GM10847 (cell line): Measurements from ENCODE around the gene NOC4L.

Experiments
- POLR2A ChIP-seq: IDR thresholded peaks from 2 replicates; pipeline ENCODE4 v1.6.1; 2011; ENCODE audit not compliant: insufficient read length; ENCODE audit errors: extremely low read depth

The NOC4L gene

DNA sequence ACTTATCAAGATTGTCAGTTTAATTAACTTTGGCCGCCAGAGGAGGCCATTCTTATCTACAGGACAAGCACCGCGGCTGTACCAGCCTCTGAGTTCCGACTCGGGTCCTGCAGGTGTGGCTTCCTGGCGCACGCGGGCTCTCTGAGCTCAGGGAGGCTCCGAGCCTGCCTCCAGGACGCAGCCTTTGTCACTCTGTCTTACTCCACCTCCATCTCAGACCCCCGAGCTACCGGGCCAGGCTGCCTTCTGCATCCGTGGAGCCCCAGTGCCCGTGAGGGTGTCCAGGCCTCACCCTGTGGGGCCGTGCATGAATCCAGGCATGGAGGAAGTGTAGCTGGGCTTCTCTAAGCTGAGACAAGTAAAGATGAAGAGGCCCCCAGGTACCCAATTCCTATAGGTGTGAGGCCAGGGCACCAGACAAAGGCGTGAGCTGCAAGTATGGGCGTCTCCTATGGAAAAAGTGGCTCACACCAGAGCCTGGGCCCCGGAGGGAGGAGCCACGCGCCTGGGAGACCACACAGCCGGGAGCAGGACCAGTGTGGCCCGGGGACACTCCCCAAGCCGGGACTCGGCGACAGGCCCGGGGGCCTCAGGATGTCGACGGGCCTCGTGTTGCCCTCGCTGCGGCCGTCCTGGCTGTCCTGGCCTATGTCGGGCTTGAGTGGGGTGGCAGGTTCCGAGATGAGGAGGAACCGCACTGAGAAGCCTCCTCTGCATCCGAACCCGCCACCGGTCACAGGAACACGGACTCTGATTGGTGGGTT lies 42.8 kb downstream of the NOC4L start:
- TF ChIP-seq POLR2A: no peak

DNA sequence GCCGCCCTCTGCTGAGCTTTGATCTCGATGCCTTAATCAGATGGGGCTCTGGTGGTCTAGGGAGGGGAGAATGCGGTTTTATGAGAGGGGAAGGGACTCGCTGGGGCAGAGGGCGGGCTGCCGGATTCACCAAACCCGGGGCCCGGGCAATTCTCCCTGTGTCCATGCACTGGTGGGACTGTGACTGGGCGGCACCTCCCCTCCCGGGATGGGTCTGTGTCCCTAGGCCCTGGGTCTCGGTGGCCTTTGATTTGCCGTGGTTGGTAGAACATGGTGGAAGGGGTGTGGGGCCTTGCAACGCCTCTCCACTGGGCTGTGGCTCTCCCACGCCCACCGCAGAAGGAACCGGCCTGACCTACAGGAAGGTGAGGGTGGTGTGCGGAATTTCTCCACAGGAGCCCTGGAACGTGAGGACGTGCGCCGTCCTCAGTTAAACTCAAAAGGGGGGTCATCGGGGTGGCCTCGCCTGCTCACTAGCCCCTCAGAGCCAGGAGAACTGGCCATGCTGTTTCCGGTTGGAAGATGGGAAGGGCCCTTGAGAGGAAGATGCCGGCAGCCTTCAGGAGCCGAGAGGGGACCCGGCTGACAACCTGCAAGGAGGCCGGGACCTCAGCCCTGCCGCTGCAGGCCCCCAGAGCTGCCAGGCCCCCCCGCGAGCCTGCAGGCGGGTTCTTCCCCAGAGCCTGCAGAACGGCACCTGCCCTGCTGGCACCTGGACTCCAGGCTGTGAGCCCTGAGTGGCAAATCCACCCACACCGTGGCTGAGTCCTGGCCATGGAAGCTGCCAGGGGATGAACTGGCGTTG lies 43.6 kb downstream of the NOC4L start:
- no peak for TF ChIP-seq POLR2A

DNA sequence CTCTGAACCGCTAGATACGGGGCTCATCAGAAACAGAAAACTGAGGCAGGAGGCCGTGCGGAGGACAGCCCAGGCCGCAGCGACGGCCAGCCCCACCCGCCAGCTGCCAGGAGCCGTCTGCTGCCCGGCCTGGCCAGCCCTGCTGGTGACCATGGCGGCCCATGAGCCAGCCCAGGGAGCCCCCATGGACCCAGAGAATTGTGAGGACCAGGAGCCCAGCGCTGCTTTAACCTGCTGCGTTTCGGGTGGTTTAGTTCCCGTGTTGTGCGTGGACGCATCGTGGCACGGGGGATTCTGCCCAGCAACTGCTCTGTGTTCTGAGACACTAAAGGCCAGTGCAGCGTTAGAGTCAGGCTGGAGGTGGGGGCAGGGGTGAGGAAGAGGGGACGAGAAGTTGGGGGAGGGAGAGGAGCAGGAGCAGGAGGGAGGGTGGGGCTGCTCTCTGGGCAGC lies 44.2 kb downstream of the NOC4L start:
- no peak for TF ChIP-seq POLR2A

DNA sequence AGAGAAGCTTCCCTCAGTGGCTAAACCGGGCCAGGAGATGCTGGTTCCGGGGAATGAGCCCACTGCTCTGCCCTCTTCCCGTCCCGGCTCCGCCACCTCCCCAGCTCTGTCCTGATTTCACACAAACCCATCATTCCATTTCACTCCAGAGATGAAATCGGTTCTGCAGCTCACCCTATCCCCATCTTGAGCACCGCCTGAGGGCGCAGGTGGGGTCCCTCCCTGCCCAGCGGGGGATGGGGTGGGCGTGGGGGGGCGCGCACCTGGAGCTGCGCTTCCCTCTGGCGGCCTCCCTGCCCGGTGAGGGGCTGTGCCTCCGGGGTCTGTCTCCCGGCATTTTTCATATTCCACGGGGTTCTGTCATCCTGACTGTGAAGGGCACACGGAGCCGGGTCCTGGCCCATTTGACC lies 44.7 kb downstream of the NOC4L start:
- TF ChIP-seq POLR2A: no peak

DNA sequence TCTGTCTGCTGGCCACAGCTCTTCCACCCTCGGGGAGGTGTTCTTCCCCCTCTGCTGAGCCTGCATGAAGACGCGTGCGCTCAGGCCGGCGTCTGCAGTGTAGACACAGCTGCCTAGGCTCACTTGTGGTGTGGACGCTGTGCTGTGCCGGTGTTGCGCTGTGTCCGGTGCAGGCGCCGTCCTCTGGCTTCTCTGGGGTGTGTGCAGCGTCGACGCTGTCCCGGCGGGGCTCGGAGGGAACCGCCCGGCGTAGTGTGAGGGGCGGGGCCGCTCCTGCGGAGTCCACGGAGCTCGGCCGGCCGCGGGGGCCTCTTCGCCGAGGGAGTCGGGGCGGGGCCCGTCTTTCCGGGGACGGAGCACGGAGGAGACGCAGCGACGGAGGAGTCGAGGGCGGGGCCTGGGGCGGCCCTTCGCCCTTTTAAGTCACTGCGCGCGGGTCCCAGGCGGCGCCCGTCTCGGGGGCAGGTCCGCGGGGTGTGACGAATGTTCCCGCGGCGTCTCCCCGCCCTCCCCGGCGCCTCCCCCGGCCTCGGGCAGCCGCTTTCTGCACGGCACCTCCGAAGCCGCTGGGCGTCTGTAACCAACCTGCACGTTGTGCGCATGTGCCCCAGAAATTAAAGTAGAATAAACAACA lies 45.2 kb downstream of the NOC4L start:
- TF ChIP-seq POLR2A: no peak

DNA sequence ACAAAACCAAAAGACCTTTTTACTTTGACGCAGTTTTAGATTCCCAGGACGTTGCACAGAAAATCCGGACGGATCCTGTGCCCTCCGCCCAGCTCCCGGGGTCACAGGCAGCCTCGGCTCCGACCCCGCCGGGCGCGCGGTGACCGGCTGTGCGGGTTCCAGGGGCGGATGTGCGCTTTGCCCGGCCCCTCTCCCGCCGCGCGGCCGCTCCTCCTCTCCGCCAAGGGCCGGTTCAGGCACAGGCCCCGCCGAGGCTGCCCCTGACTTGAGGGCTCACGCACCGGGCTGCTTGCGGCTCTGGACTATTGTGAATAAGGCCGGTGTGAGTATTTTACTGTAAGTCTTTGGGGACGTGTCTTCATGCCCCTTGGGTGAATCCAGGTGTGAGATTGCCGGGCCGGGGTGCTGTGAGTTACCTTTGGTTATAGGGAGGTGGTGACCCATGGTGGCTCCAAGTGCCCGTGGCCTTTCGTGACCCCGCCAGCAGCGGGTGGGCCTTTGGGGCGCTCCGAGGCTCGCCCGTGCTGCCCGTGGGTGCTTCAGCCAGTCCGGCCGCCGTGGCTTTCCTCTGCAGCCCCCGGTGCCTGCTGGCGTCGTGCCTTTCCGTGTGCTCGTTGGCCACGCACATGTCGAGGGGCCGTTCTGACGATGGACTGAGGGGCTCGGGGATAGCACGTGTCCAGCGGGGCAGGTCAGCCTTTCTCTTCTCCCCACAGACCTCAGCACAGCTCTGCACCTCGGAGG lies 45.9 kb downstream of the NOC4L start:
- no peak for TF ChIP-seq POLR2A

DNA sequence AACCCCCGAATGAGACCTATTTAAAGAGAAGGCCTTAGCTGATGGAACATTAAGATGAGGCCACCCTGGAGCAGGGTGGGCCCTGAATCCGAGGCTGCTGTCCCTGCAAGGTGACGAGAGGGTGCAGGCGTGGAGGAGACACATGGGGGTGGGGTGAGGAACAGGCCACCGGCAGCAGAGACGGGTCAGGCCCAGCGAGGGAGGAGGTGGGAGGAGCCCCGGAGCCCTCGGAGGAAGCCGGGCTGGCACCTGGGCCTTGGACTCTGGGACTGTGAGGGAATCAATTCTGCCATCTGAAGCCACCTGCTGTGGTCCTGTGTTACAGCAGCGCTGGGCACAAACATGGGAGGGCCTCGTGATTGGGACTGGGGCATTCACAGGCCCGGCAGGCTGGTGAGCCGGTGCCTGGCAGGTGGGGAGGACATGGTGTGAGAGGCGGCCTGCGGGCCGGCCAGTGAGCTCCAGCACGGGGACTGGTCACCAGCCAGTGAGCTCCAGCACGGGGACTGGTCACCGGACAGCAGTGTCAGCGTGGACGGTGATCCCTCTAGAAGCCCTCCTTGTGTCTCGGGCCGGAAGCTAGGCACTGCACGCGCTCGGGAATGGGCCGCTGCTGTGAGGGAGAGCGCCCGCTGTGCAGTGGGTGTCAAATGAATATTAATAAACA lies 46.7 kb downstream of the NOC4L start:
- no peak for TF ChIP-seq POLR2A

DNA sequence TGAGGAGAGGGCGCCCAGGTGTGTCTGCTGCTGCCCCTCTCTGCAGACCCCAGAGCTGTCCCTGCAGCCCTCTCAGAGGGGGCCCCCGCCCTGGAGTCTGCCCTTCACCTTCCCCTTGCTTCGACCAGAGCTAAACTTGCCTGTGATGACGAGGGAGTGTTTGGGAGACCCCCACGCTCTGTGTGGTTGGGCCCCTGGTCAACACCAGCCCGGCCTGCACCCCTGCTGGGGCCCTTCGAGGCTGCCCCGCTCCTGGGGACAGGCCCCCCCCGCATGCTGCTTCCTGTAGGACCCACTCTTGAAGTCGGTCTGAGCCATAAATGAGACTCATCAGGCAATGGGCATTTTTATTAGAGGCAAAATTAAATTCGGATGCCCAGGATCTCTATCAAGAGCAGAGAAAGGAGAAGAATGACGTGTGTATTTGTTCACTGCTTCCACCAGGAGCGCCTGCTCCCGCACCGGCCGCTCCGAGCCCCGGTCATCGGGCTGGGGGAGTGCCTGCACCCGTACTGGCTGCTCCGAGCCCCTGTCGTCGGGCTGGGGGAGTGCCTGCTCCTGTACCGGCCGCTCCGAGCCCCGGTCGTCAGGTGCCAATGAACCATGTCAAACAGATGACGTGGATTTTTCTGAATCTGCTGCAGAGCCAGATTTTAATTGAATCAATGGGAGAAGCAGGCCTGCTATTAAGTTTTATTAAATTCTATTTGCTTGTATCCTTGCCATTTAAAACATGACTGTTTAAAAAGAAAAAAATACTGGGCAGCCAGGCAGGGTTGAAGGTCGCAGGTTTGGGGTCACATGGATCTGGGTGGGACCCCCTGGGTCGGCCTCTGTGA lies 47.7 kb downstream of the NOC4L start:
- TF ChIP-seq POLR2A: no peak

DNA sequence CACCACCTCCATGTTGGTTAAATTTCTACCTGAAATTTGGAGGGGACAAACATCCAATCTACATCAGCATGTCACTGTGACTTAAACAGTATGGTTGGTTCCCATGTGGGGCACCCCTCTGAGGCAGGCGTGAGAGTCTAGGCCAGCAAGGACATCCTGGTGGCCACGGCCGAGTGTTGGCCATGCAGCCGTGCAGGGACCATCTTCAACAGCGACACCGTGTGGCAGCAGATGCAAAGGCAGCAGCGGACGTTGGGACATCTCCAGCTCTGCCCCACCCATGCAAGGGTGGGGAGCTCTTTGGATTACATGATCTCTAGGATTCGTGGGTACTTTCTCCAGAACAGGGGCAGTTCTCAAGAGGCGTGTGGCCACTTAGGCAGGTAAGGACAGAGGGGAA lies 49.8 kb downstream of the NOC4L start:
- TF ChIP-seq POLR2A: no peak

DNA sequence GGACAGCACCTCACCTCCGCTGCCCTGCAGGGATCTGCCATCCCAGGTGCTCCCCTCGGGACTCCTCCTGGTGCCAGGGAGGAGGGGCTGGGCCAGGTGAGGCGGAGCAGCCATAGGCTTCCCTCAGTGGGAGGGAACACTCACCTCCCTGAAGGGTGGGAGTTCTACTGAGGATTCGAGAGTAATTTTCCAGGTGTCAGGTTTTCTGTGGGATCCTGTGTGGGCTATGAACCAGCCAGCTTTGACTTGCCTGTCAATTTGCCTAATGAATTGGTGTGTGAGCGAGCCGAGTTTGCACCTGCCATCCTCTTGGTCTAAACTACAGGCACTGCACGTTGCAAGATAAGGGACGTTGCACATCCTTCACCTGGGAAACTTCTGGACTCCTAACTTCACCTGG lies 50.3 kb downstream of the NOC4L start:
- no peak for TF ChIP-seq POLR2A

DNA sequence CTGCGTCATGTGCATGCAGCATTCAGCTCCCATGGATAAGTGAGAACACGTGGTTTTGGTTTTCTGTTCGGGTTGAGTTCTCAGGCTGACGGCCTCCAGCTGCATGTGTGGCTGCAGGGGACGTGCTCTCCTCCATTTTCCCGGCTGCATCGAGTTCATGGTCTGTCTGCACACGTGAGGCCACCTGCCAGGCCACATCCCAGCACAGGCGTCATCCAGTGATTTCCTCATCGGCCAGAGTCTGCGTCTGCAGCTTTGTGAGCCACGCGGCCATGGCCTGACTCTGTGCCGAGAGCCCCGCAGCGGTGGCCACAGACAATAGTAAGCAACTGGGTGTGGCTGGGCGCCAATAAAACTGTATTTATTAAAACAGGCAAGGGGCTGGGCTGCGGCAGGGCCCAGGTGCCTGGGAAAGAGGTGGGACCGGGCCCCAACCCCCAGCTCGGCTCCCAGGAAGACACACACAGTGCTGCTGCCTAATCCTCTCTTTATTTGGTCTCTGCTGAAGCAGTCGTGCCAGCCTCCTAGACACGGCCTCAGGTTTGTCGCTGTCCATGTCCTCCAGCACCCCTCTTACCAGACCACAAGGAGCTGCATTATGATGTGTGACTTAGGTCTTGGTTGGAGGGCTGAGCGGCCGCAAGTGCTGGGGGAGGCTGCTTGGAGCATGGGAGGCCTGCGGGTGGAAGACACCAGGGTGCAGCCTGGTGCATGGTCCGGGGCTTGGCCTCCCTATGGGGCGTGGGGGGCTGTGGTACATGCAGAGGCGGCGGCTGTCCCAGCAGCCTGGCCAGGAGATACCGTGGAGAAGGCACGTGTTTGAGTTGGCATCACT lies 52.0 kb downstream of the NOC4L start:
- no peak for TF ChIP-seq POLR2A

DNA sequence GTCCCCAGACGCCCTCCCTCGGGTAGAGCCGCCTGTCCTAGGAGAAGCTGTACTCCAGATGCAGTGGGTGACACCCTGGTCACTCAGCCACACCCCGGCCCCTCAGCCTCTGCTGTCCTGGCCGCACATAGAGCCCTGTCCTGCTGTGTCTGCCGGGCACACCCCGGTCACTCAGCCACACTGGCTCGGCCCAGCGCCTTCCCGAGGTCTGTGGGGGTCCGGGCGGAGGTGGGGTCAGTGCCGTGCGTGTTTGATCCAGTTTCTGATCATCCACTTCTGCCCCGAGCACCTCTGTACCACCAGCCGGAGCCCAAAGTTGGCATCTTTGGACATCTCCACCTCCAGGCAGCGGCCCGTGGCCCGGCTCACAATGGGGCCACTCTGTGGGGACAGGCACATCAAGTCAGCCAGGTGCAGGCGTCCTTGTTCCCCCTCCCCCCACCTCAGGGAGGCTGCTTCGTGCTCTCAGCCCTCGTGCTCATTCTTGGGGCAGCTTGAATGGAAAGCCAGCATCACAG lies 52.7 kb downstream of the NOC4L start:
- no peak for TF ChIP-seq POLR2A
